SW 1271 (cell line): Measurements from ENCODE around the gene TYROBP.
A peak's percentile ranks its signal among the peaks of the same experiment; 100 is the strongest.
"Not testable (repeated sequence)": the region's sequence is repeated elsewhere in the genome, so short reads cannot be mapped to it uniquely, and the experiment has no call there.

Source experiments
- DNase-seq, 2 experiments: peaks; one replicate each; lab custom pipeline; 2025; lab: John Stamatoyannopoulos, UW

TYROBP gene

DNA sequence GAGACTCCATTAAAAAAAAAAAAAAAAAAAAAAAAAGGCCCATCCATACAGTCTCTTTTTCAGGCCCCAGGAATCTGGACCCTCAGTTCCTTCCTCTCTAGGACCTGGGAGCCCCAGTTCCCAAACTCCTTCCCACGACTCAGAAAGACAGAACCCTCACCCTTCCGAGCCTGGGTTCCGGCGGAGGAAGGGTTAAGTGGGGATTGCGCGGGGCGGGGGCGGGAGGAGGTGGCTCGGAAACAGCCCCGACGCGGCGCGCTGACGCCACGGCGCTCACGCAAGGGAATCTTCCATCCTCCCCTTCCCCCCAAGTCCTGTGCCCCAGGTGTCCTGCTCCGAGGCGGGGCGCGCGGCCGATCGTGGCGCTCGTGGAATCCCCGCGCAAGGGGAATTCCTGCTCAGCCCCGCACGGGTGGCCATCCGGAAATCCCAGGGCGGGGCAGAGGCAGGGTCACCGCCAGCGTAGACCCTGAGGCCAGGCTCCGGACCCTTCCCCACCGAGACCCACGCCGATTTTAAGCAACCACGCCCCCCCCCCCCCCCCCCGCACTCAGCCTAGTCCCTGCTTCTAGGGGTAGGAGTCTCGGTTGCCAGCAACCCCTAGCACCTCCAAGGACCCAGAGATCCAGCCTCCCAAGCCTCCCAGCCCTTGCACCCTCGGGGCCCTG lies 8.4 kb downstream of the TYROBP start:
- DNase-seq: peak; percentile 63 to 67

DNA sequence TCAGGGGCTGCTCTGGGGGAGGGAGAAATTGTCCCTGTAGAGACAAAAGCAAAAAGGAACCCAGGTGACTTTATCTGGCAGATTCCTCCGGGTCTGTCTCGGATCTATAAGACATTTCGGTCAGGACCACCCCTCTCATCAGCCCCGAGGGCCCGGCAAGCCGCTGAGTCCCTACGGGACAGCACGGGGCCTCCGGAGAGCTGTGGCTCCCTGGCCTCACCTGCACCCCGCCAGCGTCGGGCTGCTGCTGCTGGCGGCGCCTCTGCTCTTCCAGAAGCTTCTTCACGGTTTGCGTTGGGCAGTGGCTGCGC lies 9.6 kb downstream of the TYROBP start:
- no peak for DNase-seq

DNA sequence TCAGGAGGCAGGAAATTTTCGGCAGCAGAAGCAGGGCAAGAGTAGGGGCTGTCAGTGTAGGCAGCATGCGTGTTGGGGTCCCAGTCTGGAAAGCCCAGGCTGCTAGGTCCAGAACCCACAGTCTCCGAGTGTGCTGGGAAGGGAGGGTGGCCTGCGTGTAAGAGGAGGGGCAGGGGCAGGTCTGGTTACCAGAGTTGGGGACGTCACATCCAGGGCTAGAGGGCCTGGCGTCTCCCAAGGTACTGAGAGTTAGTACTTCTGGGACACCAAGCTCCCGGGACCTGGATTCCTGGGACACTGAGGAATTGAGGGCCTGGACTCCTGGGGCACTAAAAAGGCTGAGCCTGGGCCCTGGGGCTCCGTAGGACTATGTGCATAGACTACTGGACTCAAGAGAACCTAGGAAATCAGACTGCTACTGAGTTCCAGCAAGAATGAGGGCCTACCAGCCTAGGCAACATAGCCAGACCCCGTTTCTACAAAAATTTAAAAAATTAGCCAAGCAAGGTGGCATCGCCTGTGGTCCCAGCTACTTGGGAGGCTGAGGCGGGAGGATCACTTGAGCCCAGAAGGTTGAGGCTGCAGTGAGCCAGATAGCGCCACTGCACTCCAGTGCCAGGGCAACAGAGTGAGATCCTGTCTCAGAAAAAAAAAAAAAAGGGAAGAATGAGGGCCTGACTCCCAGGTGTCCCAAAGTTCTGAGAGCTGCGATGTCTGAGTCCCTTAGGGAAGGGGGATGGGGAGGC lies 10.2 kb downstream of the TYROBP start:
- no peak for DNase-seq

DNA sequence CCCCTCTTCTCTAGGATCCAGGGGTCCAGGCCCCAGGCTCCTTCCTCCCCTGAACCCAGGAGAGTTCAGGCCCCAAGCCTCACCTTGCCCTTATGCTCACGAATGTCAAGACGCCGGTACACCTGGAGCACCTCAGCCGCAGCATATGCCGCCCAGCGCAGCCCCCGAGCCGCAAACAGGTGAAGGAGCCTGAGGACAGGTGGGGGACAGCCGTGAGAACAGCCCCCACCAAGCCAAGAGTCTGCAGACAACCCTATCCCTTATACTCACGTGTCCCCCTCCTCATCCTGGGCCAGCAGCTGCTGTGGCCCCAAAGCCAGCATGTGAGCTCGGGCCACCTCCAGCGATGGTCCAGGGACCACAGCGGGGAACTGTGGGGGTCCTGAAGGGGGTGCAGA lies 11.5 kb downstream of the TYROBP start:
- DNase-seq: no peak

DNA sequence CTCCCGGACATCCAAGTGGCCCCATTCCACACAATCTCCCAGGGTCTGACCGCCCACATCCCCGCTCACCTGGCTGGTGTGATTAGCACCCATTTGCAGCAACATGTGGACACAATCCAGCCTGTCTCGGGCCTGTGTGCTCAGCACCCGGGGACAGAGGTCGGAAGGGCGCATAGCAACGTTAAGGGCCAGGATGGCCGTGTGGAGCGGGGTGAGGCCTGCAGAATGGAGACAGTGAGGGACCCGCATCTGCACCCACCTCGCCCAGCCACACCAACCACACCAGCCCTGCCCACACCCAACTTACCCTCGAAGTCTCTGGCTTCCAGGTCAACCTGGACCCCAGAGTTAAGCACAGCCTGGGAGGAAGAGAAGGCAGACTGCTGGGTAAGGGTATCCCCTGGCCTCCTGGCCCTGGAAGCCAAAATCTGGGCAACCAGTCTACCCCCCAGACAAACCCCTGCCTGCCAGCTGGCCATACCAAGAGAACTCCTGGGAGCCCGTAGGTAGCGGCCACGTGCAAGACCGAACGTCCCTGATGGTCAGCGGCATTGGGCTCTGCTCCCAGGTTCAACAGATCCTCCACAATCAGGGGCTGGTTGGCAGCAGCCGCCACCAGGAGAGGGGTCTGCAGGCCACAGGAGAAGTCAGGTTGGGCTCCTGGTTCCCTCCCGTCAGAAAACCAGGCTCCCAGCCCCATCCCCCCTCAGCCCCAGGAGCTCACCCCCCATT lies 12.0 kb downstream of the TYROBP start:
- no peak for DNase-seq

DNA sequence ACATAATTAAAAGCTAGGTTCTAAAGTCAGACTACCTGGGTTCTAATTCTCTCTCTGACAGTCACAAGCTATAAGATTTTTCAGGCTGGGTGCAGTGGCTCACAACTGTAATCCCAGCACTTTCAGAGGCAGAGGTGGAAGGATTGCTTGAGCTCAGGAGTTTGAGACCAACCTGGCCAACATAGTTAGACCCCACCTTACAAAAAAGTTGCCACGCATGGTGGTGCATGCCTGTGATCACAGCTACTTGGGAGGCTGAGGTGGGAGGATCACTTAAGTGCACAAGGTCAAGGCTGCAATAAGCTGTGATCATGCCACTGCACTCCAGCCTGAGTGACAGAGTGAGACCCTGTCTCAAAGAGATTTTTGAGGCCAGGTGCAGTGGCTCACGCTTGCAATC lies 13.8 kb downstream of the TYROBP start:
- DNase-seq: no peak

DNA sequence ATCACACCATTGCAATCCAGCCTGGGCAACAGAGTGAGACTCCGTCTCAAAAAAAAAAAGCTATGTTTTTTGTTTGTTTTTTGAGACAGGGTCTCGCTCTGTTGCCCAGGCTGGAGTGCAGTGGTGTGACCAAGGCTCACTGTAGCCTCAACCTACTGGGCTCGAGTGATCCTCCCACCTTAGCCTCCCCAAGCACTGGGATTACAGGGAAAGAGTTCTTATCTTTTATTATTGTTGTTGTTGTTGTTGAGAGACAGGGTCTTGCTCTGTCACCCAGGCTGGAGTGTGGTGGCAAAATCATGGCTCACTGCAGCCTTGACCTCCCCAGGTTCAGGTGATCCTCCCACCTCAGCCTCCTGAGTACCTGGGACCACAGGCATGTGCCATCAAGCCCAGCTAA lies 16.3 kb downstream of the TYROBP start:
- DNase-seq: not testable (repeated sequence)

DNA sequence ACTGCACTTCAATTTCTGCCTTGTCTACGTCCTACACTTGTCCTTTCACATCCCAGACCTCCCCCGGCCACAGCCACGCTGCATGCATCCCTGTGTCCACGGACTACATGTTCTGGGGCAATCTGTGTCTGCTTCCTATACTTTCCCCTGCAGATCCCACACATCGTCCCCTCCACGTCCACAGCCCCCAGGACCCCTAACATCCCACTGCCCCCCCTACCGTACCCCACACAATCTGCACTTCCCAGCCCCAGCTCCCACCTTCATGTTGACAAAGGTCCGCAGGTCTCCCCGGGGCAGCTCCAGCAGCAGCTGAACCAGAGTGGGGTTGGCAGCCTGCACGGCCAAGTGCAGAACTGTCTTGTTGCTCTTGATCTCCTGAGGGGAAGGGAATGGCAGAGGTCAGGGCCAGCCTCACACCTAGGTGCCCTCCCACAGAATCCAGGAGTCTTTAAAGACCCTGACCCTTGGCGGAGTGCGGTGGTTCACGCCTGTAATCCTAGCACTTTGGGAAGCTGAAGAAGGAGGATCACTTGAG lies 17.9 kb downstream of the TYROBP start:
- DNase-seq: no peak

DNA sequence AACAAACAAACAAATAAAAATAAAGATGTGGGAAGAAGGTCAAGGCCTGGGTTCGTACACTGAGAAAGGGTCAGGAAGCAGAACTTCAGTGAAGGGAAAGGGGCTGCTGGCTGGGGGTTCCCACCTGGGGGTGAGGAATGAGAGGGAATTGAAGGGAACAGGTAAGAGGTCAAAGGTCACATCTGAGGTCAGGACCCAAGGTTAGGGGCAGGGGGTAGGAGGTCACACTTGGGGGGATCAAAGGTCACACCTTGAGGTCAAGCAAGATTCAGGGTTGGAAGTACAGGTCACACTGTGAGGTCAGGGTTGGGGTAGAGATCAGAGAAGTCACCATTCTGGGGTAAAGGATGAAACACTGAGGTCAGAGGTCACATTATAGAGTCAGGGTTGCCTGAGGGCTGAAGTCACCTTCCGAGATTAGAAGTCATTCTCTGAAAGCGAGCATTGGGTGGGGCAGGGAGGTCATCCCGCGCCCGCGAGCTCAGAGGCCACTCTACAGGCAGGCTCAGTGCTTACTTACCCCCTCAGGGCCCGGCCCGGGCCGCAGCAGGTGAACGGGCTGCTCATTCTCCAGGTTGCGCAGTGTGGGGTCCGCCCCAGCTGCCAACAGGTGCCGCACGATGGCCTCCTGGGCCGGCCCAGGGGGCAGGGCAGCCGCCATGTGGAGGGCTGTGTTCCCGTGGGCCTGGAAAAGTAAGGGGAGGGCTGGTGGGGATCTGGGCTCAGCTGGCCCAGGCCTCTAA lies 18.6 kb downstream of the TYROBP start:
- DNase-seq: no peak

DNA sequence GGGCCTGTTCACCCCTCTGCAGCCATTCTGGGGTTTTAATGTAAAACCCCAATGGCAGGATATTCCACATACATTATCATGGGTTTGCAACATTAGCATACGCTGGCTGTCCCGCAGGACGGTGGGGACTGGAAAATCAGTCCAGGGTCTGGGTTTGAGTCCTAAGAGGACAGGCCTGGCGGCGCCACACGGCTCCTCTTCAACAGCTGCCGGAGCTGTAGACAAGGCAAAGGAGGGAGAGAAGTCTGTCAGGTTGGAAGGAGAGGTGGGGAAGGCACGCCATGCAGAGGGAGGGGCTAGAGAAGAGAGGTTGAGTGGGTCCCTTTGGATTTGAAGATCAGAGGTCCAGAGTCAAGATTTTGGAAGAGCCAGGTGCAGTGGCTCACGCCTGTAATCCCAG lies 19.7 kb downstream of the TYROBP start:
- no peak for DNase-seq

DNA sequence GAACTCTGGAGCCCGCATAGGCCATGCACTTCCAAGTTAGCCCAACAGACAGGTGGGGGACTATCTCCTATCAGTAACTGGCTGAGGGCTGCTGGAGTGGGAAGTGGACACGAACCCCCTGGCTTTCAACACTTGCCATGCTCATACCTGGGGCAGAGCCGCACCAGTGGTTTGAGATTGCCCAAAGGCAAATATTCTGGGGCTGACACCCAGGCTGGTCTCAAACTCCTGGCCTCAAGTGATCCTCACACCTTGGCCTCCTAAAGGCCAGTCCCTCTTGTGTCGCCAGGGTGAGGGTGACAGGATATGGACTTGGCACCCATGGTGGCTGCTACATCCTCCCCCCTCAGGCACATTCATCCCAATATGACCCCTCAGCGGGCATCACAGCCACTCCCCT lies 20.9 kb downstream of the TYROBP start:
- DNase-seq: no peak

DNA sequence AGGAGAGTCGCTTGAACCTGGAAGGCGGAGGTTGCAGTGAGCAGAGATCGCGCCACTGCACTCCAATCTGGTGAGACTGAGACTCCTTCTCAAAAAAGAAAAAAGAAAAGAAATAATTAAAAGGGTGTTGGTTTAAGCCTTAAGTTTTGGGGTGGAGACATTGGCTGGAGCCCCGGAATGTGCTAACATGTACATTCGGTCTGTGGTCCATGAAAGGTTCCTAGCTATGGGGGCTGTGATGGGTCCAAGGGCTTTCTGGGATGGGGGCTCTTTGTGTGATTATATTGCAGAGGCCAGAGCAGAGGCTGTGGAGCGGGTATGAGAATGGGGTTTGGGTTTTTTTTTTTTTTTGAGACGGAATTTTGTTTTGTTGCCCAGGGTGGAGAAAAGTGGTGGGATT lies 22.2 kb downstream of the TYROBP start:
- no peak for DNase-seq

DNA sequence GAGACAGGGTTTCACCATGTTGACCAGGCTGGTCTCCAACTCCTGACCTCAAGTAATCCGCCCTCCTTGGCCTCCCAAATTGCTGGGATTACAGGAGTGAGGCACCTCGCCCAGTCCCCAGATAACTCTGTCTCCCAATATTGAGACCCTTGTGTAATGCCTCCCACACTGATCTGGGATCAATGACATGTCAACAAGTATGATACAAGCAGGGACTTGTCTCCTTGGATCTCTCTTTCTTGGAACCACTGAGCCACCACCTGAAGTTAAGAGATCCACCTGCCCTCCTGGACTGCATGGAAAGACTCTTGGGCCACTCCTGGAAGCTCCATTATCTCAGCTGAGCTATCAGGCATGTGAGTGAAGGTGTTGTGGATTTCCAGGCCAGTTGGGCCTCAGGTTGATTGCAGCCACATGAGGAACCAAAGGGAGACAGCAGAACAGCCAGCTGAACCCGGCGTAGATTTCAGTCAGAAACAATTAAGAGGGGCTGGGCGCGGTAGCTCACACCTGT lies 22.8 kb downstream of the TYROBP start:
- no peak for DNase-seq

DNA sequence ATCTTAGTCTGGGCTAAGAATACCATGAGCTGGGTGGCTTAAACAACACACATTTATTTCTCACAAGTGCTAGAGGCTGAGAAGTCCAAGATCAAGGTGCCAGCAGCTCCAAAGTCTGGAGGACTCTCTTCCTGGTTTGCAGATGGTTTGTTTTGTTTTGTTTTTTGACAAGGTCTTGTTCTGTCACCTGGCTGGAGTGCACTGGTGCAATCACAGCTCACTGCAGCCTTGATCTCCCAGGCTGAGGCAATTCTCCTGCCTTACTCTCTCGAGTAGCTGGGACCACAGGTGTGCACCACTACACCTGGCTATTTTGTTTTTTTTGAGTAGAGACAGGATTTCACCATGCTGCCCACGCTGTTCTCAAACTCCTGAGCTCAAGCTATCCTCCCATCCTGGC lies 24.2 kb downstream of the TYROBP start:
- DNase-seq: no peak

DNA sequence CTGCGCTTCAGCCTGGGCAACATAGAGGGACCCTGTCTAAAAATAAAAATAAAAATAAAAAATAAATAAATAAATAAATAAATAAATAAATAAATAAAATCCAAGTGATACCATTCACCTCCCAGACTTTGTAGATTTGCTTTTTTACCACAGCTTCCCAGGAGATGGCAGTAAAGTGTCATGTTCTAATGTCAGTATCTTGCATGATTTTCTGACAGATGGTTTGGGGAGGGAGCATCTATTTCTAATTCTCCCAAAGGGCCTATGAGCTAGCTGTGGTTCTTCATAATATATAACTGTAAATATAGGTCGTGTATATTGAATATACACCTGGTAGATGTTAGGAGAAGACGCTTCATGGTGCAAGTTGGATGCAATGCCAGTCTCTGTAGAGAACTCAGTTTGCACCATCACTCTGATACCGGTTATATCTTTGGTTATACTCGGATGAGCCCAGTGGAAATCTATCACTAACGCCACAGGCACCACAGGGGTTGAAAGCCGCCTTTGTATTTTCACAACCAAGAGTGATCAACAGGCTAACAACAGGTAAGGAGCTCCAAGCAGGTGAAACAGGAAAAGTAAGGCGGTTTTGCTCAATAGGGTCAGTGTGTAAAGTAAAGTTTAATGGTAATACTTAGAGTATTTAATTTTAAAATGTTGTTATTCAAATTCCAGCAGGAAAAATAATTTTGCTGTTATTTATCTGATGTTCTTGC lies 25.8 kb downstream of the TYROBP start:
- peak in 1 of 2 experiments; percentile 48 for DNase-seq

DNA sequence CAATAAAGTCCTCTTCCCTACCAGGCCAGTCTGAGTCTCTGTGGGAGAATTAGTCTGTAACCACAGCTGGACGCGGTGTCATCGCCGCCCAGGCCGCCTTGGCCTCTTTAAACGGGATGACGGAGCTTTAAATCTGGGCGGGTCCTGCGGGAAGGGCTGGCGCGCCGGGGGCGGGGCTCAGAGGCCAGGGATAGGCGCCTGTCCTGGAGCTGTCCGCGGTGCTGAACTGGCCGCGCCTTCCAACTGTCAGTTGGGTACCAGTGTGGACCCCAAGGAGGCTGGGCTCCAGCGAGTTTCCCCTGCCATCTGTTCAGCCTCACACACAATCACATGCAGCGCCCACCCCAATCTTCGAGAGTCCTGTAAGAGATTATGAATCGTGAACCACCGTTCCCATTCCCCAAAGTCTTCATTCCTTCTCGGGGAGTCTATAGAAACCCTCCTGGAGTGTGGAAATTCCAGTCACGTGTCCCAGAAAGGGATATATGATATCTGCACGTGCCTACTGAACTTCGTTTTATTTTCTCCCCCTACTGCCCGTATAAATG lies 28.3 kb downstream of the TYROBP start:
- peak in 1 of 2 experiments; percentile 54 for DNase-seq

DNA sequence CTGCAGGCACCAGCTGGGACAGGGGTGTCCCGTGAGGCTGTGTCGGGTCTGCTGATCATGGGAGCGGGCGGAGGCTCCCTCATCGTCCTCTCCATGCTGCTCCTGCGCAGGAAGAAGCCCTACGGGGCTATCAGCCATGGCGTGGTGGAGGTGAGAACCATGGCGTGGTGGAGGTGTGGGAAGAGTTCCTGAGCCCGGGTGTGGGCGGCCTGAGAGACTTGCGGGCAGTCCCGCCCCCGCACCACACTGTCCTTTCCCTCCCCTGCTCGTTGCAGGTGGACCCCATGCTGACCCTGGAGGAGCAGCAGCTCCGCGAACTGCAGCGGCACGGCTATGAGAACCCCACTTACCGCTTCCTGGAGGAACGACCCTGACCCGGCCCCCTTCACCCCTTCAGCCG lies 29.0 kb downstream of the TYROBP start:
- no peak for DNase-seq

DNA sequence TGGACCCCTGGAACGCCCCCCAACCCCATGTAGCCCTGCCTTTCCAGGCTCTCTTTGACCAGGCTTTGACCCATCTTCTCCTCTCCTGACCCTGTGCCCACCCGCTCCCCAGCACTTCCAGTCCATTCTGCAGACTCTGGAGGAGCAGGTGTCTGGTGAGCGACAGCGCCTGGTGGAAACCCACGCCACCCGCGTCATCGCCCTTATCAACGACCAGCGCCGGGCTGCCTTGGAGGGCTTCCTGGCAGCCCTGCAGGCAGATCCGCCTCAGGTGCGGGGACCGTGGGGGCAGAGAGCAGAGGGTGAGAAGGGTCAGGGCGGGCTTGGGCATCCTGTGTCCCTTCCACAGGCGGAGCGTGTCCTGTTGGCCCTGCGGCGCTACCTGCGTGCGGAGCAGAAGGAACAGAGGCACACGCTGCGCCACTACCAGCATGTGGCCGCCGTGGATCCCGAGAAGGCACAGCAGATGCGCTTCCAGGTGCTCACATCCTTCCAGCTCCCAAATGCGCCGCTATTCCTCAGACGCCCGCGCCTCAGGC lies 33.6 kb downstream of the TYROBP start:
- no peak for DNase-seq

DNA sequence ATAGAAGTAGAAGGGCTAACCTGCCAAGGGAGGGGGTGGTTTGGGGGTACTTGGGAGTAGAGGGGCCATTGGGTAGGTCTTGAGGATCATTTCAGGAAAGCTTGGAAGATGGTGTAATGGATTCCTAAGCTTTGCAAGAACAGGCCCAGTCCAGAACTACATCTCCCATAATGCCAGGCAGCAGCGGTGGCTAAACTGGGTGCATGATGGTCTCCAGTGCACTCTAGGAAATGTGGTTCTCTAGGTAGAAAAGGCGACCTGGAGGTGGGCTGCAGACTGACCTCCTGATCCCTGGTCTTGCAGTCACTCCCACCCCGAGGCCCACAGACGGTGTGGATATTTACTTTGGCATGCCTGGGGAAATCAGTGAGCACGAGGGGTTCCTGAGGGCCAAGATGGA lies 35.9 kb downstream of the TYROBP start:
- no peak for DNase-seq

DNA sequence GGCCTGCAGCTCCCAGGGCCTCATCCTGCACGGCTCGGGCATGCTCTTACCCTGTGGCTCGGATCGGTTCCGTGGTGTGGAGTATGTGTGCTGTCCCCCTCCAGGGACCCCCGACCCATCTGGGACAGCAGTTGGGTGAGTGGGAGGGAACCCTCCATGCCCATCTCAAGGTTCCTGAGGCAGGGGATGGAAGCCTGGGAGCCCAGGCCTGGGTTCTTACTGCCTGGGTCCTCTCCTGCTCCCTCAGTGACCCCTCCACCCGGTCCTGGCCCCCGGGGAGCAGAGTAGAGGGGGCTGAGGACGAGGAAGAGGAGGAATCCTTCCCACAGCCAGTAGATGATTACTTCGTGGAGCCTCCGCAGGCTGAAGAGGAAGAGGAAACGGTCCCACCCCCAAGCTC lies 36.5 kb downstream of the TYROBP start:
- DNase-seq: no peak

DNA sequence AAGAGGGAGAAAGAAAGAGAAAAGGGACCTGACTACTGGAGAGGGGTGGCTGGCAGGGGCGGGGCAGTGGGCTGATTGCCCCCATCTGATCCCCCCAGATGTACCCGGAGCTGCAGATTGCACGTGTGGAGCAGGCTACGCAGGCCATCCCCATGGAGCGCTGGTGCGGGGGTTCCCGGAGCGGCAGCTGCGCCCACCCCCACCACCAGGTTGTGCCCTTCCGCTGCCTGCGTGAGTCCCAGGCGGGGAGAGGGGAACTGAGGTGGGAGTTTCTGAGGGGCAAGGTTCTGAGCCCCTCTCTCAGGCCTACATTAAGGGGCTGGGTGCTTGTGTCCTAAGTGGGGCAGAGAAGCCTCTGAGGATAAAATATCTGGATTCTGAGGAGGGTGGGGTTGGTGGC lies 37.3 kb downstream of the TYROBP start:
- no peak for DNase-seq
